GM13976 (cell line): ENCODE data around the gene HSP90AB1.

Experiments used
- DNase-seq: peaks from one replicate; pipeline ENCODE4 v3.0.0; 2012; ENCODE audit warnings: low spot score
- CTCF ChIP-seq: IDR thresholded peaks from 2 replicates; pipeline ENCODE4 v1.5.1; 2012; ENCODE audit warnings: borderline replicate concordance, mild to moderate bottlenecking; ENCODE audit not compliant: insufficient read depth; ENCODE audit errors: extremely low read depth, missing control alignments, control extremely low read depth
- in situ Hi-C: fragments of 300-500 bp; cut with MboI; formaldehyde crosslinking; loops from one replicate; pipeline ENCODE4 v1.12.0; 2022; ENCODE audit warnings: low sequenced_read_pairs, mixed read lengths, inconsistent platforms; ENCODE audit not compliant: unreplicated experiment

HSP90AB1 gene

GRCh38 chr6:44260451-44261297 is 13.8 kb downstream of the HSP90AB1 start:
- no peak for TF ChIP-seq CTCF
- DNase-seq: peak; percentile 75
- in situ Hi-C loops: no loop called here

- in situ Hi-C loops: no loop called here
- no peak for TF ChIP-seq CTCF
- no peak for DNase-seq
These were observed 14.7 kb downstream of the HSP90AB1 start for GRCh38 chr6:44261581-44261980.

GRCh38 chr6:44262467-44263353 is 15.8 kb downstream of the HSP90AB1 start:
- DNase-seq: no peak
- in situ Hi-C loops: no loop called here
- TF ChIP-seq CTCF: no peak

- no peak for TF ChIP-seq CTCF
- in situ Hi-C loops: no loop called here
- DNase-seq: peak; percentile 73
These were observed 16.6 kb downstream of the HSP90AB1 start for GRCh38 chr6:44263354-44264100.

- in situ Hi-C loops: no loop called here
- no peak for TF ChIP-seq CTCF
- peak; percentile 70 for DNase-seq
These were observed 17.5 kb downstream of the HSP90AB1 start for GRCh38 chr6:44264154-44265006.
